ENCODE results near the gene JUN.

Gene JUN

DNA sequence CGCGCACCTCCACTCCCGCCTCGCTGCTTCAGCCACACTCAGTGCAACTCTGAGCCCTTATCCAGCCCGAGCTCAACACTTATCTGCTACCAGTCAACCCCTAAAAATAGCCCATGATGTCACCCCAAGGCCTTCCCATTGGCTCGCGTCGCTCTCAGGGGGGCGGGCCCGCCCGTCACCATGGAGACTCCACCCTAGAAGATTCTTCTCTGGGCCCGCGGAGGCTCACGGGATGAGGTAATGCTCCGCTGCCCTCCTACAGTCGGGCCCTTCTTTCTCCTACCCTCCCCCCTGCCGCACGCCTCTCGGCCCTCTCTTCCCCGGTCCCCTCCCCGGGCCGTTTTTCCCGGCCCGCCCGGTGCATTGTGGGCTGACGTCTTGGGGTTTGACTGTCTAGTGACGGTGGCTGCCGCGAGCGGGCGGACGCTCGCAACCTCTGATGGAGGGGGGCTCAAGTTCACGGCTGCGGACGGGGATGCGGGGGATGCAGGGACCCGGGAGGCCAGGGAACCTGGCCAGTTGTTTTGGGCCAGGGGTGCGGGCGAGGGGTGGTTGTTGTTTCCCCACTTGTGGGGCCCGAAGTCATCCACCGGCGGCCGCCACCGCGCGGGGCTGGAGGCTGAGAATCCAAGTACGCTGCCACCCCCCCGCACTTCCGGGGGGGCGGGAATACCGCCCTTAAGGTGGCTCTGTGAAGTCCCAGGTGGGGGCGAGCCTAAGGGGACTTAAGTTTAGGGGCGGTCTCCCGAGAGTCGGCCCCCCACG is at the start of gene JUN:
Gene JUN (minus strand): TSS at position 55 of the 765 bp plus-strand sequence. CDS start 977 bp downstream, outside the sequence.
- DNase-seq: peak; percentile 100

DNA sequence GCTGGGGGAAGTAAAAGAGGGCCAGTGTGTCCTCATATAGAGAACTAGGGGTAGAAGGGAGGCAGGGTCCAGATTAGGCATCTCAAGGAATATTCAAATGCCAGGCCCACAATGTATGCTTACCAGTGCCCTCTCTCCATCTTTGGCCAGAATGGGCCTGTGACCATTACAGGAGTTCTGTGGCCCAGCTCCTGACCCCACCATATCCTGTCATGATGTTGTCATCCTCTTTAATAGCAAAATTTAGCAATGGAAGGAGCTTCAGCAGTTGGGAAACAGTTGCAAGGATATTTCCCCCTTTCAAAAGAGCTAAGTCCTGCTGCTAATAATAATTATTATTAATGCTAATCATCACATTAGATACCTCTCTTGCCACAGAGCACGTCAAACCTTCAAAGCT is 49.3 kb upstream of the JUN start:
- no peak for DNase-seq

DNA sequence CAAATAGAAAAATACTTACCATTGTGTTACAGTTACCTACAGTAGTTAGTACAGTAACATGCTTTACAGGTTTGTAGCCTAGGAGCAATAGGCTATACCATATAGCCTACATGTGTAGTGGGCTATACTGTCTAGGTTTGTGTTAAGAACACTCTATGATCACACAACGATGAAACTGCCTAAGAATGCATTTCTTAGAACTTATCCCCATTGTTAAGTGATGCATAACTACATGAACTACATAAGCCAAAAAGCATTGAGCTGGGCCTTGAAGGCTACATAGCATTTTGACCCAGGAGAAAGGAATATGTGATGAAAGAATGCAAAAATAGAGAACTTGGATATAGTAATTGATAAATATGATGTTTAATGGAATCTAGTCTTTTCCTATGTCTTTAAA is 46.4 kb upstream of the JUN start:
- no peak for DNase-seq

DNA sequence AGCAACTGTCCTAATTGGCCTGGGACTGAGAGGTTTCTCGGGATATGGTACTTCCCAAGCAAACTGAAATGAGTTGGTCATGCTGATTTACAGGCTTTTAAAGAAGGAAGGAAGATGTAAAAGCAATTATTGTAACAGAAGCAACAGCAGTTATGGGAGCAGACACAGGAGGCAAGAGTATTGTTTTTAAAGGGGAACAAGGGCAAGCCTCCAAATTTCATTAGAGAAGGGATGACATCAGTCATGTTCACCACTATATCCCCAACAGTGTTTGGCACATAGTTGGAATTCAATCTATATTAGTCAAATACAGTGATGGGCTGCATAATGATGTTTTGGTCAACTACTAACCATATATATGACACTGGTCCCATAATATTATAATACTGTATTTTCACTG is 46.0 kb upstream of the JUN start:
- DNase-seq: no peak

DNA sequence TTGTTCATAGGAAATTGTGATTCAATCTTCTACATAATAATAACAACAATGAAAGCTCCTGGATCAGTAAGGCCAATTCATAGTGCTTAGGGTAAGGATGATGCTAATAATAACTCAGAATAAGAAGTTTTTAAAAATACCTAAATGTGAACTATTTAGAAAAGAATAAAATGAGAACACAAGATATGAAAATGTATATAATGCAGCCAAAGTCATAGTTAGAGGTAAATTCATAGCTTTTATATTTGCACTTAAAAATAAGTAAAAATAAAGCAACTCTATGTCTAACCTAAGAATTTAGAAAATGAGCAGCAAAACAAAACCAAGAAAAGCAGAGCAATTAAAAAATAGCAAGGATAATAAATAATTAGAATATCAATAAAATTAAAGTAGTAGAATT is 43.5 kb upstream of the JUN start:
- DNase-seq: no peak

DNA sequence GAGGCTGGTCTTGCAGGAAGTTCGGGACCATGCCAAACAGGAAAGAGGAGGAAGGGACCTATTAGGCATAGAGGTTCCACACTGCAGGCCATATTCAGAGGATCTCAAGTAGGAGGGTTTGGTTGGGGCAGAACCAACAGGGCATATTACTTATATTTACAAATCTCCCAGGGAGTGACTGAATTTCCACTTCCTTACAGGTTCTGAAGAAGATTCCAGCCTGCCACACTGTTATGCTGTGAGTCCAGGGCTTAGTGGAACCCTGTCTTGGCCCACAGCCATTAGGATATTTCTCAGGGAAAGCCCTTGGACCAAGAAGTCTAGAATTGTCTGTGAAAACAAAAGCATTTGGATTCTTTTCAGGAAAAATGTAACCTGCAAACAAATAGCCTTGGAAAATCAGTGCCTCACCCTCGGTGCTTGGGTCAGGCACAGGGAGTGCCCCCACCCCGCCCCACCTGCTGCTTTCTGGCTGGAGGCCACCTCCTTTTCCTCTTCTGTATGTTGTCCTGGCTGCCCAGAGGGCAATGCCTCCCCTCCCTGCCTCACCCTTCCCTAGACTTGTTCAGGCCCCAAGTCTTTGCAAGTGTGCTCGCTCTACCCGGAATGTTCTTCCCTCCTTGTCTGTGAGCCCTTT is 41.0 kb upstream of the JUN start:
- no peak for DNase-seq

DNA sequence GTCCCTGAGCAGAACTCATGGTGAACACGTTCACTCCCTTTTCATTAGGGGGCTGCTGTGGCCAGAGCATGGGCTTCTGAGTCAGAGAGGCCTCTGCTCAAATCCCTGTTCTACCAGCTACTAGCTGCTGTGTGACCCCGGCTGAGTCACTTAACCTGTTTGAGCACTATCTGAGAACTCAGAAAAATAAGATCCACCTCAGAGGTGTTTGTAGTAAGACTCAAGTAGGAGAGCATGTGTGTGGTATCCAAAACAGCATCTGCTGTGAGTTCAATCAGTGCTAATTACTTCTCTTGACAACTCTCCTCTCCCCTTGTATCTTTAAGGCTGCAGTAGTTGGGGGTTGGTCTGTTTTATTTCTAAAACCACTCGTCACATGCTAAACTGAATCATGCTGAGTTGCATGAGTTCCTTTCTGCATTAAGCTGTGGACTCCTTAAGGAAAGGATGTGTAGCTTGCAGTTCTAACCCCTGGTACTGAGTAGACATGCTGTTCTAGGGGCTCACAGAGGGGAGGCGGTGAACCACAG is 39.7 kb upstream of the JUN start:
- DNase-seq: no peak

DNA sequence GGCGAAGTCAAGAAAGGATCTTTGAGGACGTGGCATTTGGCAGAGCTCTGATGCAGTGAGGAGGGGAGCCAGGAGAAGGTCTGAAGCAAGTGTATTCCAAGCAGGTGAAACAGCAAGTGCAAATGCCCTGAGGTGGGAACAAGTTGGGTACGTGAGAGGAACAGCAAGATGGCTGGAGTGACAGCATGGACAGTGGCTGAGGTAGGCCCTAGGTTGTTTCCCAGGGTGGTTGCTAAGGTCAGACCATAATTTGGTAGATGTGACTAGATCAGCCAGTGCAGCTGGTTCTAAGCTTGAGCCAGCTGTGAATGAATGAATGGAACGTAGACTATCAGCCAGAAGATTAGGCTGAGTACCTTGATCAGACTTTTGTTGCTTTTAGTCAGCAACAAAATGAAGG is 37.5 kb upstream of the JUN start:
- no peak for DNase-seq

DNA sequence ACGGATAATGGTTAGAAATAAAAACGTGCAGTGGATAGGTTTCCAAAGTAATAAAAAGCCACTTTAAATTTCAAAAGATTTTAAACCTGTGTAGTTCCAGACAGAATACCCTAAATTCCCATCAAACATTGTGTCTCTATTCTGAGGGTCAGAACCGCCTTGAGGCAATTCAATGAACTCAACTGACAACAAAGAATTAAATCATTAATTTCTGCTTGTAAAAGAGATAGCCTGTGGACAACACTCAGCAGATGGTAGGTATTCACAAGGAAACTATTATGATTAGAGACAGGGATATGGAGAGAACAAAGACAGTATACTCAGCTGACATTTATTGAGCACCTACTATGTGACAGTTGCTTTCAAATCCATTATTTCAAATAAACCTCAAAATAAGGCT is 35.1 kb upstream of the JUN start:
- no peak for DNase-seq

DNA sequence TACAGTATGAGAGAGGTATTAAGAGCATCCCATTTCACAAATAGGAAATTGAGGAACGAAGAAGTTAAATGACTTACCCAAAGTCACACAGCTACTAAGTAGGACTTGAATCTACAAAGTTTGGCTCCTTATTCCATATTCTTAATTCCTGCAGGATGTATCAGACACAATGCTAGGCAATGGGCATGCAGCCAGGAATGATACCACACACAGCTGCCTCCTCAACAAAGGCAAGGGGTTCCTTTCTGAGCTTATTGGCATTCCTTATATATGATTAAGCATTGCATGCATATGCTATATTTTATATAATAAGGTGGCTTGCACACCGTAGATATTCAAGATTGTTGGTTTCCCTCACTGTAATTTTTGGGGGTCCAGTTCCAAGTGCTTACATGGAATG is 34.2 kb upstream of the JUN start:
- no peak for DNase-seq

DNA sequence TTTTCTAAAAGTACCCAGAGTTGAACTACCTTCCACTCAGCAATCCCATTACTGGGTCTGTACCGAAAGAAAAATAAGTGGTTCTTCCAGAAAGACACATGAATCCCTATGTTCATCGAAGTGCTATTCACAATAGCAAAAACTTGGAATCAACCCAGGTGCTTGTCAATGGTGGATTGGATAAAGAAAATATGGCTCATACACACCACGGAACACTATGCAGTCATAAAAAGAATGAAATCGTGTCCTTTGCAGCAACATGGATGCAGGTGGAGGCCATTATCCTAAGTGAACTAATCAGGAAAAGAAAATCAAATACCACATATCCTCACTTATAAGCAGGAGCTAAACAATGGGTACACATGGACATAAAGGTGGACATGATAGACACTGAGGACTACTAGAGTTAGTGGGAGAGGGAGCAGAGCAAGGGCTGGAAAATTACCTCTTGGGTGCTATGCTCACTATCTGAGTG is 32.9 kb upstream of the JUN start:
- no peak for DNase-seq

DNA sequence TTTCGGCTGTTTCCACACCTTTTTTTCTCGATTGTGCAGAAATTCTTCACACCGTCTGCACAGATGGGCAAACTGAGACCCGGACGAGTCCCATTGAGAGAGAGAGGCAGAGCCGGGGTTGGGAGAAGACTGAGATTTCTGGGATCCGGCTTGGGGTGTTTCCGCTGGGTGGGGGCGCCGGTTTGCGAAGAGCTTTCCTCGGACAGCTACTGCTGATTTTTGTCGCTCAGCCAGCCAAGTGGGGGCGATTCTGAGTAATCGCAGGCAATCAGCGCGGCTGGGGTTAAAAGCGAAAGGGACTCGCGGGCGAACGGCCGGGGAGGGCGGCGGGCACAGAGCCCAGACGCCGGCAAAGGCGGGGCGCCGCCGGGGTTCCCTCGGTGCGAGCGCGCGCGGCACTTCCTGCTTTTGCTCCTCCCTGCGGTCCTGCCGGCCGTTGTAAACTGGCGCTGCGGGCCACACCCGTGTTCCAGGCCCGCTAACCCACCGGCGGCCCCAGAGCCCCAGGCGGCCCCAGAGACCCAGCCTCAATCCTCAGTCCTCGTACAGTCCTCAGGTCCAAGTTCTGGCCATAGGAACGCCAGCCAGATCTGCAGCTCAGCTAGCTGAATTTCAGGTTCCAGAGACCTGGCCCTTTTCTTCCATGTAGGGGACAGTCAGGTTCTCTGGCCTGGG is 32.4 kb upstream of the JUN start:
- peak; percentile 84 for DNase-seq

DNA sequence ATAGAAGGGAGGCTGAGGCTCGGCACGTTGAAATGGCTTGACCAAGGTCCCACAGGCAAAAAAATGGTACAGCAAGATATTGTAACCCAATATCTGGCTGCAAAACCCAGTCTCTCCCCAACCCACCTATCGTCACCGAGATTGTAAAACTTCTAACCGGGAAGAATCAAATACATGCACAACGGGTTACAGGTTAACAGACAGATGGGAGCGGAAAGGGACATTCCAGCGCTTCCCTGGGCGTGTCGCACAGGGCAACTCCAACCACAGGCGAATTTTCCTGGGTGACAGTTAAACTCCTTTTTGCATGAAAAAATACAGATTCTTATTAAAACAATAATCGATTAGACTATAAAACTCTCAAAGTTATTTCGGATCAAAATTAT is 31.8 kb upstream of the JUN start:
- DNase-seq: no peak

DNA sequence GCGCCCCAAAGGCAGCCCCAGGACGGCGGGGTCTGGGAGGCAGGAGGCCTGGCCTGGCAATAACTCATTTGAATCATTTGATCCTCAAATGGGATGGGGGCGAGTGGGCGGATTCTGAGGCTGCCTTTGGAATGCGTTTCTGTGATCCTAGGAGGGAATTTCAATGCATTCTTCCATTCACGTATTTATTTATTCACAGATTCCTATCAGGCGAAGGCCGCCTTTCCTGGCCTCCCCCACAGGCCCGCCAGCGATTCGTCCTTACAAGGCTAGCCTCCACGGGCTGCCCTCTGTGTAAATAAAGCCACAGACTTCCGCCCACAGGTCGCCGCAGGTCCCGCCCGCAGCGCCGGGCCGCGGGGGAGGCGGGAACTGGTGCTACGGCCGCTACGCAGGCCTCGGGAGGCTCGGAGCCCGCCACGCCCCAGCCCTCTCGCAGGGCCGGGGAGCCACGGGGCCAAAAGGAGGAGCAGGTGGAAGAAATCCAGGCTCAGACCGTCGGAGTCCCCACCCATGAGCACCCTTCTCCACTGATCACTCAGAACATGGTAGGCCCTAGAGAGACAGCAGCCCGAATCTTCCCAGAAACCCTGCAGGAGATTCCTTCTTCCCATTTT is 31.3 kb upstream of the JUN start:
- DNase-seq: peak; percentile 71

DNA sequence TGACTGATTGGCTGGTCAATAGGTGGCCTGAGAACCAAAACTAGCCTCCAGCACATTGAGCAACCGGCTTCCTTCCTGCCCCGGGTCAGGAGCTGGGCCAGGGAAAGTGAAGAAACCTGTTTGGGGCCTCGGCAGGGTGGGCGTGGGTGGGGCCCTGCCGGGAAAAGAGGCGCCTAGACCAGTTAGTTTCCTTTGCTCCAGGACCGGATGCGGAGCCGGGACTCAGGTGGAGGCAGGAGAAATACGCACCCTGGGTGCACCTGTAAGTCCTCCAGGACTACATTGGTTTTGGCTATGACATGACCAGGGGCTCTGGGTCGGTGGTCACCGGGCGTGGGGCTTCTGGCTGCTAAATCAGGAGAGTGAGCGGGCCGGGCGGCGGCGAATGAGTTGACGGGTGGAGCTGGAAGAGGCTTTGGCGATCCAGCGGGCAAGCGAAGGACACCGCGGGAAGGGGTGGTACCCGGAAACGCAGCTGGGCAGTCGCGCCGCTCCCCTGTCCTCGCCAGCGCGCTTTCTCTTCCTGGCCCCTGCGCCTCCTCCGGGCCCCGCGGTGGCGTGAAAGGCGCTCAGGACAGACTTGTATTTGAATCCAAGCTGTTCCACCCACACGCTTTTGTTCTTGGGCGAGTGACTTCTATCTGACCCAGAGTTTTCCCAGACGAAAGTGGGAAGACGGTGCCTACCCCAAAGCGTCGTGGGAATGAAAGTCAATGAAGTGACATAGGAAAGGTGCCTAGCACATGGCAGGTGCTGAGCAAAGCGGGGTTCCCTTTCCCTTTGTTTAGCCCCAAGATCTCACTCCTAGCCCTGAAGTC is 30.6 kb upstream of the JUN start:
- no peak for DNase-seq

DNA sequence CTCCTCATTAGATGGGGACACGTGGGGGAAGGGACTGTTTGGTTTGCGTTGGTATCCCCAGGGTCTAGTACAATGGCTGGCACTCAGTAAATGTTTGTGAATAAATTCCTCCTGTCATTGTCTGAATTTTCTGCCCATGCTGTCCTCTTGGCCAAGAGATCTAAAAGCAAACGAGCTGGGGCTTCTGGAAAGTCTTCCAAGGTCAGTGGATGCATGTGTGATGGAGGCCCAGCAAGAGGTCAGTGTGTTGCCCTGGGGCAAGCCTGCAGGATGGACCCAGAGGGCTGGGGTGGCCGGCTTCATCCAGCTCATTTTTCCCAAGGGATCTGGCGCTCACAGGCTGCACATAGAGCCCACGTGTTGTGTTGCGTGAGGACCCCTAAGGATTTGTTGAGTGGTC is 30.0 kb upstream of the JUN start:
- no peak for DNase-seq

DNA sequence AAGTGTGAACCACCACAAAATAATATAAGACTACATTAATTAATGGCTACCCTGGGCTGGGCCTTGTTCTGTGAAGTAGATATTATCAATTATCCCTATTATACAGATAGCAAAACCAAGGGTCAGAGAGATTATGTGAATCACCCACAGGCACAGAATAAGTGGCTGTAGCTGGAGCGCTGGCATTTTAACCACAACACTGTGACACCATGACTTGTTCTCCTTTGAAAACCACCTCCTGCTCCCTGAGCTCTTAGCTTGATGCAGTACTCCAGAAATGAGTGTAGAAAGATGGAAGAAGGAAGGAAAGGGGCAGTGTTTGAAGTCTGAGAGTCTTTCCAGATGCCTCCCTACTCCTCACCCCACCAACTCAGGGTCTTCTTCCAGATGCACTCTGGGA is 29.5 kb upstream of the JUN start:
- no peak for DNase-seq

DNA sequence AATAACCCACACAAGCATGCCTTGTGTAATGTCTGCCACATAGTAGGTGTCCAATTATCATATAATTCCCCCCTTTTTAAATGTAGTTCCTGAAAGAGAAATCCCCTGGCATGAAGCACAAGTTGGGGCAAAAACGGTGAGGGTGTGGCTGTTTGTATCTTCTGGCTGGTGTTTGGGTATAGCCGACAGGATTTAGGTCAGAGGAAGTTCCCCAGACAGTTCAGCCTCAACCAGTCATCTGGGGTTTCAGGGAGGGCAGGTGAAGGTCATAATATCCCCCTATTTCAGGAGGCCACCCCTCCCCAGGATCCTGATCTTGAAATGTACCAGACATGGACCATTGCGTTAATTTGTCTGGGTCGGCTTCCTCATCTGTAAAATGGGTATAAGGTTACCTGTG is 29.1 kb upstream of the JUN start:
- peak; percentile 76 for DNase-seq

DNA sequence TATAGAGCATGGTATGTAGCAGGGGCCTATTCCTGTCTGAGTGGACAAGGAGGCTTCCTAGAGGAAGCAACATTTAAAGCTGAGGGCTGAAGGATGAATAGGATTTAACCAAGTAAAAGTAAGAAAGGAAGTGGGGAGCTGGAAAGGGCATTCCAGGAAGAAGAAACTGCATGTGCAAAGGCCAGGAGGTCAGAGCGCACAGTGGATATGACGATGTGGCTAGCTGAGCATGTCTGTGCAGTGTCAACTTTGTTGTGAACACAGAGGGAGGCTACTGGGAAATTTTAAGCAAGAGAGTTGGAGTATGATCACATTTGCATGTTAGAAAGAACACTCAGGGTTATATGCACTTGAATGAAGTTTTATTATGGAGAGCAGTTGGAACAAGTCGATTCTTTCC is 28.6 kb upstream of the JUN start:
- no peak for DNase-seq

DNA sequence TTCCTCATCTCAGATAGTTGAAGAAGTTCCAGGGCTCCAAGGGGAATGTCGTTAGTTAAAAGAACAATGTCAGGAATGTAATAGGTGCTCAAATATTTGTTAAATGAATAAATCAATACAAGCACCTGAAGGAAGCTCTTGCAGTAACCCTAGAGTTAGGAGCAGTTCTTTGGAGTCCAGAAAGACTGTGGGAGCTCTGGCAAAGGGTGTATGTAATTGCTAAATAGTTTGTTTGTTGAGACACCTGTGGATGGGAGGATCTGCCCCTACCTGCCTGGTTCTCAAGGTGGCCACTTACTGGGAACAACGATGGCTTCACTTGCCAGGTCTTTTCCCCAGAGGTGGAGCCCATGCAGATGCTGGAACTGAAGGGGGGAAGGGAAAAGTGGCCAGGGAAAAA is 27.5 kb upstream of the JUN start:
- DNase-seq: no peak

DNA sequence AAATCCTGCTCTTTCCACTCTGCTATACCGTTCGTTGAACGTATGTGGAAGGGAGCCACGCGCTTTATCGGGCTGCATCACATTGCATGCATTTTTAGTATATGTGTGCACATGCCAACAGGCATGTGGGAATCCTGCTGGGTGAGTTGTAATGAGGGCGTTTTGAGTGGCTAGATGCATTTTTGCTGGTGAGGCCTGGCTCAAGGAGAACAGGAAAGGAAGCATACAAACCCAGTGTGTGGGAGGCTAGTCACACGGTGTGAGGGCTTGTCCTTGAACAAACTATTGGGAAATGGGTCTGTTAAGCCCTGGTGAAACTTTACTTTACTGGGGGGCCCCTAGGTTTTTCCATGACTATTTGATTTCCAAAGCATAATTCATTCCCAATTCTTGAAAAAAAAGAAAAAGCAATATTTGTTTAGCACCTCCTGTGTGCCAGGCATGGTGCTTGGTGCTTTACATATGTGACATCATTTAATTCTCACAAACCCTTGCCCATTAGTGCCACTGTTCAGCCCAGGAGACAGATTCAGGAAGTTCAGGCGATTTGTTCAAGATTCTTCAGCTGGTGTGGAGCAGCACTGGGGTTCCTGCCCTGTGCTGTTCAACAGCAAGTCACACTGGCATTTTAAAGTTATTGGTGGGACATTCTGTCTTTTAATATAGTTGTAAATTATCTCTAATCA is 25.6 kb upstream of the JUN start:
- DNase-seq: no peak

DNA sequence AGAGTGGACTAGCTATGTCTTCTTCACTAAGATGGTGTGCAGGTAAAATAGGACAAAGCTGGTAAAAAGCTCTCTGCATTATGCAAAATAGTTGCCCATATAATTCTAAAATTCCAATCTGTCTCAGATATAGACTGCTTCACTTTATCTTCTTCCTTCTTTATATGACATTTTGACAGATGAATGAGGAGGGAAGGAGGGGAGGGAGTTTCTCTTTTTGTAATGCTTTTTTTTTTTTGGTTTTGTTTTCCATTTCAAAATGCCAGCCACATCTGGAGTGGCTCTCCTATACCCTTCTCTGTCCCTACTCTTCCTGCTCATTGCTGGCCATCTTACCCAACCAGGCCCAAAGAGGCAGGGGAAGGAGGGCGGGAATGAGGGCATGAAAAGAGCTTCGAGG is 24.2 kb upstream of the JUN start:
- no peak for DNase-seq

Data from CD4-positive, alpha-beta T cell treated with Interferon gamma for 1 hour (primary cell).